GM21529 (cell line): Measurements from ENCODE around the gene GPR176.
A peak's percentile ranks its signal among the peaks of the same experiment; 100 is the strongest.
"Not testable (repeated sequence)": the region's sequence is repeated elsewhere in the genome, so short reads cannot be mapped to it uniquely, and the experiment has no call there.

Experiments
- ATAC-seq: cut with Tn5 transposase; IDR thresholded peaks from one replicate; pipeline ENCODE4 v1.9.1; 2021; ENCODE audit not compliant: unreplicated experiment

The GPR176 gene

GRCh38 chr15:39936187-39936586 lies 16.1 kb upstream of the GPR176 start:
- no peak for ATAC-seq

DNA sequence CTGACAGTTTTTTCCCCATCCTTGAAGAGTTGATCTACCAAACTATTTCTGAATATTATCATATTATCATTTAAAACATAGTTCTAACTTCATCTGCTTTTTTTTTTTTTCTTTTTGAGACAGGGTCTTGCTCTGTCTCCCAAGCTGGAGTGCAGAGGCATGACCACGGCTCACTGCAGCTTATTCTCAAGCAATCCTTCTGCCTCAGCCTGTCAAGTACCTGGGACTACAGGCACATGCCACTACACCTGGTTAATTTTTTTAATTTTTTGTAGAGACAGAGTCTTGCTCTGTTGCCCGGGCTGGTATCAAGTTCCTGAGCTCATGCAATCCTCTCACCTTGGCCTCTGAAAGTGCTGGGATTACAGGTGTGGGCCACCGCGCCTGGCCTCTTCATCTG lies 15.2 kb upstream of the GPR176 start:
- ATAC-seq: no peak

DNA sequence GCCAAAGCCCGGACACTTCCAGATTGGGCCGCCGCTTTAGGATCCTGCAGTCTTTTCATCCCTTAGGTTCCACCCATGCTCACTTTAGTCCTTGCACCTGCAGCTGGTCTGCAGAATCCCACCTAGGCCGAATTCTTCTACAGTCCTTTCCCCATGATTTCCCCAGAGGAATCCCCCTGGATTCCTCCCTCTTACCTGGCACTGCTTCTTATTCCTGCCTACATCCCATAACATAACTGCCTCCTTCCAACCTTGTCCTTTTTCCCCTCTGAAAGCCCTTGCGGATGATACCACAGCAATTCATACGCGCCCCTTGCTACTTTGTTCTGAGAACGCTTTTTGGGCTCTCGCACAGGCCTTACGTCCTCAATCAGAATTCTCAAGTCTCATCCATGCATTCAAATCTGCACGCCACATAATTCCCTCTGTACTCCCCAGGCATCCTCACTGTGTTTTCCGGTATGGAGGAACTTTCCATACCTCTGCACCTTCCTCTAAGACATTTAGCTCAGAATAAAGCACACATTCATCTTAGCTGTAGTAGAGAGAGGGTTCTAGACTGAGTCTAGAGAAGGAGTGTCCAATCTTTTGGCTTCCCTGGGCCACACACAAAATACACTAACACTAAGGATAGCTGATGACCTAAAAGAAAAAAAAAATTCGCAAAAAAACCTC lies 14.5 kb upstream of the GPR176 start:
- peak; percentile 10 for ATAC-seq

DNA sequence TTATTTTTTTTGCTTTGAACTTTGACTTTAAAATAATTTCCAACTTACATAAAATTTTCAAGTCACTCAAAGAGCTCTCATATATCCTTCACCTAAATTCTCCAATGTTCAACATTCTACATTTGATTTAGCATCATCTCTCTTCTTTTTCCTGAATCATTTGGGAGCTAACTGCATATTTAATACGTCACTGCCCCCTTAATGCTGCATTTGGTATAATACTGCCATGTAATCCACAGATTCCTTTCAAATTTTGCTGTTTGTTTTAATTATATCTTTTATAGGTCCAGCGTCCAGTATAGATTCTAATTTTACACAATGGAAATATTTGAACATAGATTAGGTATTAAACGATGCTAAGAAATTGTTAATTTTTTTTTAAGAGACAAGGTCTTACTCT lies 11.5 kb upstream of the GPR176 start:
- ATAC-seq: no peak

GRCh38 chr15:39926526-39926925 lies 6.5 kb upstream of the GPR176 start:
- no peak for ATAC-seq

DNA sequence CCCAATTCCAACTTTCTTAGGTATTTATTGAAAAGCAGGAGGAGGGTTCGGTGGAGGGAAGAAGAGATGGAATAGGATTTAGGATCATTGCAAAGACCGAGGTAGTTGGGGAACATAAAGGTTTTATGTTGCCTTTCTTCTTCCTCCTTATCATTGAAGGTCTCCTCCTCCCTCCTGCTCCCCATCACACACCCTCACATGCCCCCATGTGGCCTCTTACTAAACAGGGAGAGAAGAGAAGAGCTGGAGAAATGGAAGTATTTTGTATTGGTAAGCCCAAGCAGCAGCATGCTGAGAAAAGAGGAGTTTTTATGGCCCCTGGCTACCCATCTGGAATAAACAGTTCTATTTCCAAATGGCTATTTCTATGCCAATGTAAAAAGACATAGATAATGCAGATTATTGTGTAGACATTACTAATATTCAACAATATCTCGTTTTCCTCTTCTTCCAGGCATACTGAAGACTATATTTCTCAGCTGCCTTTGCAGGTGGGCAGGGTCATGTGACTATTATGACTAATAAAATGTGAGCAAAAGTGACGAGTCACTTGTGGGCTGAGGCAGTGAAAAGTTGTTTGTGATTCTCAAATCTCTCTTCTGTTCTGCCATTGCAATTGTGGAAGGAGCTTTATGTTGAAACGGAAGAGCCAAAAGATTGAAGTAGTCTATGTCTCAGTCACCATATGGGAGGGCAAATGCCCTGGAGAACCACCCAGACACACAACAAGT lies 5.2 kb upstream of the GPR176 start:
- ATAC-seq: no peak

GRCh38 chr15:39924437-39924836 lies 4.4 kb upstream of the GPR176 start:
- ATAC-seq: no peak

DNA sequence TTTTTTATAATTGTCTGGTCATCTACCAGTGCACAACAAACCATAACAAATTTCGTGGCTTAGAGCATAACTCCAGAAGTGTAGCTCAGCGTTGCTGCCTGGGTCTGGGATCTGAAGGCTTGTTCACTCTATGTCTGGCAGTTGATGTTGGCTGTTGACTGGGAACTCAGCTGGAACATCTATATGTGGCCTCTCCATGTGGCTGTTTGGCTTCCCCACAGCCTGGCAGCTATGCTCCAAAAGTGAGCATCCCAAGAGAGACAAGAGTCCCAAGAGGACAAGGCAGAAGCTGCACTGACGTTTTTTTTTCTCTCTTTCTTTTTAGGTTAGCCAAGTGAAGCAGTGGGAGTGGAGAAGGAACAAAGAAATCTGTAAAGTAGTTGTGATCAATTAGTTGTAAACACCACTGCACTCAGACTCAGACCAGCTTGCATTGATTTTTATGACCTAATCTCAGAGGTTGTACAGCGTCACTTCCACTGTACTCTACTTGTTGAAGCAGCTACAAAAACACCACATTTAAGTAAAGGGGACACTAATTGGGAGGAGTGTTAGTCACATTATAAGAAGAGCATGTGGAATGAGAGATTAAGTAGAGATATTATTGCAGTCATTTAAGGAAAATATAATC lies 2.5 kb upstream of the GPR176 start:
- no peak for ATAC-seq

DNA sequence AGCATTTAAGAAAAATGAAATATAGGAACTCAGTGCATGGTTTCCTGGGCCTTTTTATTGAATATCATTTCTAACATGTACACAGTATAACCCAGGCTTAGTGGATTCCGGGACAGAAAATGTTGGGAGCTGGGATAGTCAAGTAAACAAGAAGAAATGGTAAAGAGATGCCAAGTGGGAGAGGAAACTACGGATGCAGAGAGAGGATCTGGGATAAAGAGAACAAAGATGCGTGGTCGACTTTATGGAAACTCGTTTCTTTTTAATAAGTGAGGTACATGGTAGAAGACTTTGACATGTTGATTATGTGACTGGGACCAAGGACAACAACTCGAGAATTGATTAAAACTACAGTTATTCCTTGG lies 1.2 kb upstream of the GPR176 start:
- no peak for ATAC-seq

- ATAC-seq: peak; percentile 83
Measured at GRCh38 chr15:39920510-39921273, 626 bp upstream of the GPR176 start.

GRCh38 chr15:39919411-39919747 lies 687 bp downstream of the GPR176 start:
- ATAC-seq: no peak

- no peak for ATAC-seq
Measured at GRCh38 chr15:39918688-39919385, 1.2 kb downstream of the GPR176 start.

GRCh38 chr15:39914977-39915376 lies 5.1 kb downstream of the GPR176 start:
- no peak for ATAC-seq

GRCh38 chr15:39909007-39909406 lies 11.1 kb downstream of the GPR176 start:
- ATAC-seq: no peak

- no peak for ATAC-seq
Measured at GRCh38 chr15:39908186-39908585, 11.9 kb downstream of the GPR176 start.

GRCh38 chr15:39907216-39907615 lies 12.8 kb downstream of the GPR176 start:
- ATAC-seq: no peak

GRCh38 chr15:39904115-39904514 lies 16.0 kb downstream of the GPR176 start:
- ATAC-seq: no peak

- no peak for ATAC-seq
Measured at GRCh38 chr15:39898317-39898716, 21.7 kb downstream of the GPR176 start.

DNA sequence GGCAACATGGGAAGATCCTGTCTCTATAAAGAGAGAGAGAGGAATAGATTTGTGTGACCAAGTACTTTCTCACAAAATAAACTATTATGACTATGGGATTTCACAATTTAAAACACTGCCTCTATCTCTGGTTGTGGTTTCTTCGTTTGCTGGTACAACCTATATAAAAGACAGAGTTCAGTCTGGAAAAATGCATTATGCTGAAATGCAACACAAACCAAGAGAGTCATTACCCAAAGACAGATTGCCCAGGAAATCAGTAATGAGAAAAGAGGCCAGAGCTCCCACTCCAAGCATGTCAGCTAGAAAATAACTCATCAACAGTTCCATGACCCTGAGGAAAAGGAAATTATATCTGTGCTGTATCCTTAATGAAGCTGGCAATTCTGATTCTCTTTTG lies 23.2 kb downstream of the GPR176 start:
- ATAC-seq: no peak

- ATAC-seq: no peak
Measured at GRCh38 chr15:39896101-39896500, 24.0 kb downstream of the GPR176 start.

DNA sequence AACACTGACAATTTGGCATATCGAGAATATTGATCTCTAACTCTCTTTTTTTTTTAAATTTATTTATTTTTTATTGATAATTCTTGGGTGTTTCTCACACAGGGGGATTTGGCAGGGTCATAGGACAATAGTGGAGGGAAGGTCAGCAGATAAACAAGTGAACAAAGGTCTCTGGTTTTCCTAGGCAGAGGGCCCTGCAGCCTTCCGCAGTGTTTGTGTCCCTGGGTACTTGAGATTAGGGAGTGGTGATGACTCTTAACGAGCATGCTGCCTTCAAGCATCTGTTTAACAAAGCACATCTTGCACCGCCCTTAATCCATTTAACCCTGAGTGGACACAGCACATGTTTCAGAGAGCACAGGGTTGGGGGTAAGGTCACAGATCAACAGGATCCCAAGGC lies 27.0 kb downstream of the GPR176 start:
- not testable (repeated sequence) for ATAC-seq
